PFSK-1 (cell line): ENCODE data around the gene FAM83E. TPM values are rescaled to one million over a fixed set of nuclear protein-coding genes. Genes with fewer than 3 reads are reported as not detected.
A peak's percentile ranks its signal among the peaks of the same experiment; 100 is the strongest.

Experiments
- FOXP2 ChIP-seq: optimal IDR thresholded peaks from 2 replicates; pipeline ENCODE3; 2011; ENCODE audit warnings: borderline replicate concordance, control low read depth, inconsistent platforms; ENCODE audit not compliant: insufficient read depth; ENCODE audit errors: extremely low read length, extremely low read depth
- POLR2AphosphoS5 ChIP-seq: IDR thresholded peaks from 2 replicates; pipeline ENCODE4 v1.6.1; 2012; ENCODE audit warnings: low read depth, mild to moderate bottlenecking, control low read depth, low read length, moderate library complexity
- SIN3A ChIP-seq: IDR thresholded peaks from 2 replicates; pipeline ENCODE4 v1.6.1; 2012; ENCODE audit warnings: mild to moderate bottlenecking, low read length, moderate library complexity, borderline replicate concordance; ENCODE audit not compliant: insufficient read depth
- TAF1 ChIP-seq: IDR thresholded peaks from 2 replicates; pipeline ENCODE4 v1.6.1; 2012; ENCODE audit warnings: low read length, control low read depth, borderline replicate concordance; ENCODE audit not compliant: insufficient read depth
- polyA plus RNA-seq: library from polyadenylated mRNA; unstranded; fragments of >200 nt; gene quantifications from one replicate; pipeline ENCODE4 v1.2.1, GENCODE V29; 2012; ENCODE audit warnings: low read depth, missing spikeins; ENCODE audit not compliant: insufficient read length
- TF ChIP-seq, protein P1 (sequence below), 2 experiments: IDR thresholded peaks; 2 replicates each; pipeline versions ENCODE4 v1.6.1 to v1.8.0; 2011 to 2012; ENCODE audit warnings: low read depth in 2 of 2, low read length in 2 of 2, control low read depth in 1 of 2, inconsistent platforms in 1 of 2, mild to moderate bottlenecking in 1 of 2, moderate library complexity in 1 of 2; ENCODE audit not compliant: insufficient read depth in 1 of 2

Gene FAM83E
- not detected for polyA plus RNA-seq

DNA sequence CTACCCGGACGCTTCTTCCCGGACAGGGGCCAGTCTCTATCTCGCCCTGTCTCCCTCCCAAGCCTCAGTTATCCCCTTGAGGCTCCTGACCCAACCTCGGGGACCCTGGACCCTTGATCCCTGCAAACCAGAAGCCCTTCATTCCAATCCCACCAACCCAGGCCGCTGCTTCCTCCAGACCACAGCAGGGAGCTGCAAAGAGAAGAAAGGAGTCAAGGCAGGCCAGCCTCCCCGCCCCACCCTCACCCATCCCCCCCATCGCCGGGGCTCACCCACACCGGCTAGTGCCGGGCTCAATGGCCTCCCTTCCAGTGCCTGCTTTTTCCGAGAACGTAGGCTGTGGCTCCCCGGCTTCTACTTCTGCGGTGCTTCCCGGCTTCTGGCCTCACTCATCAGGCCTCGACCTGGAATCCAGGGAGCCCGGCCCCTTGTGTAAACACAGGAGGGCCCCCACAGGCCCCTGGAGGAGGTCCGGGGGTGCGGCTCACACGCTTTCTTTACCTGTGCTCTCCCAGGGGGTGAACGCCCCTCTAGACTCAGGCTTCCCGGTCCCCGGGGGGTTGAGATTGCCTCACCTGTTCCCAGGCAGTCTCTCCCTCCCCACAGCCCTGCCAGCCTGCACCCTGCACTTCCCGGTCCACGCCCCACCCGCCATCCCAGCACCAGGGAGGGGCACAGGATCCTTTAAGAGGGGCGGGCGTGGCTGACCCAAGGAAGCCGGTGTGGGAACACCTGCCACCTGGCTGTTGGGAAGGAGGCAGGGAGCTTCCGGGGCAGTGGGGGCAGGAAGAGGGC lies at the start of gene FAM83E:
Gene FAM83E, minus strand, starts transcription at position 641 of the 795 bp plus-strand sequence. CDS start 1,704 bp downstream, outside the sequence.
- peak; percentile 11 for TF ChIP-seq FOXP2
- peak; percentile 31; the same call in 1 of the 2 replicates for TF ChIP-seq POLR2AphosphoS5
- no peak for TF ChIP-seq TAF1
- TF ChIP-seq, protein P1, sequence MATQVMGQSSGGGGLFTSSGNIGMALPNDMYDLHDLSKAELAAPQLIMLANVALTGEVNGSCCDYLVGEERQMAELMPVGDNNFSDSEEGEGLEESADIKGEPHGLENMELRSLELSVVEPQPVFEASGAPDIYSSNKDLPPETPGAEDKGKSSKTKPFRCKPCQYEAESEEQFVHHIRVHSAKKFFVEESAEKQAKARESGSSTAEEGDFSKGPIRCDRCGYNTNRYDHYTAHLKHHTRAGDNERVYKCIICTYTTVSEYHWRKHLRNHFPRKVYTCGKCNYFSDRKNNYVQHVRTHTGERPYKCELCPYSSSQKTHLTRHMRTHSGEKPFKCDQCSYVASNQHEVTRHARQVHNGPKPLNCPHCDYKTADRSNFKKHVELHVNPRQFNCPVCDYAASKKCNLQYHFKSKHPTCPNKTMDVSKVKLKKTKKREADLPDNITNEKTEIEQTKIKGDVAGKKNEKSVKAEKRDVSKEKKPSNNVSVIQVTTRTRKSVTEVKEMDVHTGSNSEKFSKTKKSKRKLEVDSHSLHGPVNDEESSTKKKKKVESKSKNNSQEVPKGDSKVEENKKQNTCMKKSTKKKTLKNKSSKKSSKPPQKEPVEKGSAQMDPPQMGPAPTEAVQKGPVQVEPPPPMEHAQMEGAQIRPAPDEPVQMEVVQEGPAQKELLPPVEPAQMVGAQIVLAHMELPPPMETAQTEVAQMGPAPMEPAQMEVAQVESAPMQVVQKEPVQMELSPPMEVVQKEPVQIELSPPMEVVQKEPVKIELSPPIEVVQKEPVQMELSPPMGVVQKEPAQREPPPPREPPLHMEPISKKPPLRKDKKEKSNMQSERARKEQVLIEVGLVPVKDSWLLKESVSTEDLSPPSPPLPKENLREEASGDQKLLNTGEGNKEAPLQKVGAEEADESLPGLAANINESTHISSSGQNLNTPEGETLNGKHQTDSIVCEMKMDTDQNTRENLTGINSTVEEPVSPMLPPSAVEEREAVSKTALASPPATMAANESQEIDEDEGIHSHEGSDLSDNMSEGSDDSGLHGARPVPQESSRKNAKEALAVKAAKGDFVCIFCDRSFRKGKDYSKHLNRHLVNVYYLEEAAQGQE (IDR thresholded peaks at IDR 0.05; ENCODE audit: insufficient read depth in 1 of 2, low read depth in 2 of 2, low read length in 2 of 2): no peak
- no peak for TF ChIP-seq SIN3A

DNA sequence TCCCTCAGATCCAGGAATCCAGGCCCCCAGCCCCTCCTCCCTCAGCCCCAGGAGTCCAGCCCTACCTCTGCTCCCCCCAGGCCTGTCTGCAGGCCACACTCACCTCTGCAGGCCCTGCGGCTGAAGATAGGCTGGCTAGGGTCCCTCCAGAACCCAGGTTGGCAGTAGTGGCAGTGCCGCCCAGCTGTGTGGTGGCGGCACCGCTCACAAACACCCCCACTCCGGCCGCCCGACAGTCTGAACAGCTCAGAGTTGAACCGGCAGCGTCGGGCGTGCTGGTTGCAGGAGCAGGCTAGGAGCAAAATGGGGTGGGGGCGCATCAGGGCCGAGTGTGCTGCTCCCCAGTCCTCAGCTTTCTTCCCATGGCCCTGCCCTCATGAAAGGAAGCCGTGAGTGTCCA lies 49.6 kb upstream of the FAM83E start:
- no peak for TF ChIP-seq FOXP2
- TF ChIP-seq, protein P1 (IDR thresholded peaks at IDR 0.05; ENCODE audit: insufficient read depth in 1 of 2, low read depth in 2 of 2, low read length in 2 of 2): no peak

DNA sequence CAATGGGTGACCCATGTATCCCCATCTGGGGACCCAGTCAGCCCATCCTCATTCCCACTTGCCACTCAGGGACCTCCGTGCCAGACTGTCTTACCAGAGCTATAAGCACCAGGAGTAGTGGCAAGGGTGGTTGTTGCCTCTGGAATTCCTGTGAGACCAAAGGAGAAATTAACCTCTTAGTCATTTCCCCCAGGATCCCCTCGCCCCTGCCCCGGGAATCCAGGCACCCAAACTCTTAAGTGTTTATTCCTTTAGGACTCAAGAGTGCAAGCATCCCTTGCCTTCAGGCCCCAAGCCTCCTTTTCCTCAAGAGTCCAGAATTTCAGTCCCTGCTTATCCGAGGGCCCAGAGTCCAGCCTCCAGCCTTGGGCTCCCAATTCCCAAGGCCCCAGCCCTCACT lies 48.8 kb upstream of the FAM83E start:
- TF ChIP-seq SIN3A (no peak), FOXP2 (no peak), TAF1 (no peak), POLR2AphosphoS5 (no peak)
- TF ChIP-seq, protein P1 (IDR thresholded peaks at IDR 0.05; ENCODE audit: insufficient read depth in 1 of 2, low read depth in 2 of 2, low read length in 2 of 2): no peak

DNA sequence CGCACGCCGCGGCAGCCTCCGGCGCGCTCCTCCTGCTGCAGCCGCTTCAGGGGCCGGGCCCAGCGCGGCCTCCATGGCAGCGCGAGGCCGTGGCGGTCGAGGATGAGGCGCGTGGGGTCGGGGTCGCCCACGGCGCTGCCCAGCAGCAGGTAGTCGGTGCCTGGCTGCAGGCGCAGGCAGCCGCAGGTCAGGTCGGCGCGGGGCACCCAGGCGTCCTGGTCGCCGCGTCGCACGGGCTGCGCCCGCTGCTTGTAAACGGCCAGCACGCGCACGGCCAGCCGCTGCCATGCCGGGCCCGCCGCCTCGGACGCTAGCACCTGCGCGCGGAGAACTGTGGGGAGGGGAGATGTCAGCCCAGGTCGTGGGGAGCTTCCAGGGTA lies 46.8 kb upstream of the FAM83E start:
- TF ChIP-seq SIN3A (no peak), FOXP2 (no peak), TAF1 (no peak), POLR2AphosphoS5 (no peak)
- TF ChIP-seq, protein P1 (IDR thresholded peaks at IDR 0.05; ENCODE audit: insufficient read depth in 1 of 2, low read depth in 2 of 2, low read length in 2 of 2): no peak
